Measurements from ENCODE around the gene SLC12A7.

DNA sequence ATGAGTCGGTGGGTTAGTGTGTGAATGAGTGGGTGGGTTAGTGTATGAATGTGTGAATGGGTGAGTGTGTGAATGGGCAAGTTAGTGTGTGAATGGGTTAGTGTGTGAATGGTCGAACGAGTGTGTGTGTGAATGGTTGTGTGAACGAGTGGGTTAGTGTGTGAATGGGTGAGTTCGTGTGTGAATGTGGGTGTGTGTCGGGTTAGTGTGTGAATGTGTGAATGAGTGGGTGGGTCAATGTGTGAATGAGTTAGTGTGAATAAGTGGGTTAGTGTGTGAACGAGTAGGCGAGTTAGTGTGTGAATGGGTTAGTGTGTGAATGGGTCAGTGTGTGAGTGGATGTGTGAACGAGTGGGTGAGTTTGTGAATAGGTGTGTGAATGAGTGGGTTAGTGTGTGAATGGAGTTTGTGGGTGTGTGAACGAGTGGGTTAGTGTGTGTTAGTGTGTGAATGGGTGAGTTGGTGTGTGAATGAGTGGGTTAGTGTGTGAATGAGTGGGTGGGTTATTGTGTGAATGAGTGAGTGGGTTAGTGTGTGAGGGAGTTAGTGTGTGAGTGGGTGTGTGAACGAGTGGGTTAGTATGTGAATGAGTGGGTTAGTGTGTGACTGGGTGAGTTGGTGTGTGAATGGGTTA lies 64.4 kb downstream of the SLC12A7 start:
- TF ChIP-seq, protein P1, sequence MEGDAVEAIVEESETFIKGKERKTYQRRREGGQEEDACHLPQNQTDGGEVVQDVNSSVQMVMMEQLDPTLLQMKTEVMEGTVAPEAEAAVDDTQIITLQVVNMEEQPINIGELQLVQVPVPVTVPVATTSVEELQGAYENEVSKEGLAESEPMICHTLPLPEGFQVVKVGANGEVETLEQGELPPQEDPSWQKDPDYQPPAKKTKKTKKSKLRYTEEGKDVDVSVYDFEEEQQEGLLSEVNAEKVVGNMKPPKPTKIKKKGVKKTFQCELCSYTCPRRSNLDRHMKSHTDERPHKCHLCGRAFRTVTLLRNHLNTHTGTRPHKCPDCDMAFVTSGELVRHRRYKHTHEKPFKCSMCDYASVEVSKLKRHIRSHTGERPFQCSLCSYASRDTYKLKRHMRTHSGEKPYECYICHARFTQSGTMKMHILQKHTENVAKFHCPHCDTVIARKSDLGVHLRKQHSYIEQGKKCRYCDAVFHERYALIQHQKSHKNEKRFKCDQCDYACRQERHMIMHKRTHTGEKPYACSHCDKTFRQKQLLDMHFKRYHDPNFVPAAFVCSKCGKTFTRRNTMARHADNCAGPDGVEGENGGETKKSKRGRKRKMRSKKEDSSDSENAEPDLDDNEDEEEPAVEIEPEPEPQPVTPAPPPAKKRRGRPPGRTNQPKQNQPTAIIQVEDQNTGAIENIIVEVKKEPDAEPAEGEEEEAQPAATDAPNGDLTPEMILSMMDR (IDR thresholded peaks at IDR 0.05): no peak
- TF ChIP-seq POLR2A (IDR thresholded peaks at IDR 0.05): no peak
